Uterine smooth muscle cell (primary cell): ENCODE results near the gene EZH2. TPM values are rescaled to one million over a fixed set of nuclear protein-coding genes. Genes with fewer than 3 reads are reported as not detected.

Experiments
- total RNA-seq: library from RNA; depleted of rRNA; stranded (reverse); fragments of >200 nt; gene quantifications from 2 replicates; pipeline ENCODE4 v1.2.3, GENCODE V29; 2014

The EZH2 gene
- total RNA-seq, result 12.1 and 27.8 TPM in 2 replicates

GRCh38 chr7:148884049-148884298 is at the start of gene EZH2:
TSS of gene EZH2 (minus strand) at chr7:148884291. CDS start at chr7:148847298, 36,993 bp downstream.

Other genes with a start within 250 kb of the EZH2 start
- 56.0 and 62.8 TPM in 2 replicates for gene CUL1, start 185.4 kb downstream of the EZH2 start, total RNA-seq
- gene PDIA4, start 144.2 kb upstream of the EZH2 start, total RNA-seq, result 404 and 710 TPM in 2 replicates
- gene ZNF786, start 206.4 kb upstream of the EZH2 start, total RNA-seq, result 6.3 and 6.7 TPM in 2 replicates
- gene ZNF425, start 242.0 kb upstream of the EZH2 start, total RNA-seq, result 1.9 and 5.0 TPM in 2 replicates